ENCODE results near the gene TXNIP. TPM values are rescaled to one million over a fixed set of nuclear protein-coding genes. Genes with fewer than 3 reads are reported as not detected.
A peak's percentile ranks its signal among the peaks of the same experiment; 100 is the strongest.

The TXNIP gene
- total and polyA plus RNA-seq, 7 donors: 326 to 4,609 (median 1,623) TPM

- Histone ChIP-seq H3K27me3 (no peaks in the 10 kb centered on the region), H3K27ac (peak overlapping the region; percentile 92 to 96 (median 94)), H3K4me3 (peak overlapping the region; percentile 21 to 35 (median 32)), H3K9me3 (no peaks in the 10 kb centered on the region), H3K4me1 (peaks cover 0 to 68% (median 67%) of the 10 kb centered on the region in 4 donors), H3K36me3 (peaks cover 0 to 5% (median 0%) of the 10 kb centered on the region in 4 donors)
- intact Hi-C loops (cut with DNase I): no loop called here
- 4 to 11% methylated on average over 9 of the region's 9 CpGs for WGBS, 2 donors
- TF ChIP-seq POLR2AphosphoS5 (IDR thresholded peaks at IDR 0.05): peak; percentile 86 to 98 (median 88)
- peak in 2 of 4 donors; percentile 71 to 82 for TF ChIP-seq EP300 (IDR thresholded peaks at IDR 0.05)
- TF ChIP-seq POLR2A (IDR thresholded peaks at IDR 0.05): peak in 1 of 2 donors; percentile 57
- TF ChIP-seq CTCF (IDR thresholded peaks at IDR 0.05): peak in 2 of 4 experiments; percentile 19 to 31
- peak; percentile 98 for DNase-seq
Observed at GRCh38 chr1:145978854-145979745, 17.3 kb downstream of the TXNIP start.

- no peak for DNase-seq
- Histone ChIP-seq H3K36me3 (peaks cover 0 to 5% (median 0%) of the 10 kb centered on the region in 4 donors), H3K4me1 (peaks cover 0 to 61% (median 60%) of the 10 kb centered on the region in 4 donors), H3K4me3 (peak overlapping the region; percentile 21 to 35 (median 32)), H3K9me3 (no peaks in the 10 kb centered on the region), H3K27me3 (no peaks in the 10 kb centered on the region), H3K27ac (peak overlapping the region; percentile 92 to 96 (median 94))
- intact Hi-C loops (cut with DNase I): no loop called here
- TF ChIP-seq EP300 (IDR thresholded peaks at IDR 0.05) (no peak), POLR2AphosphoS5 (IDR thresholded peaks at IDR 0.05) (no peak), CTCF (IDR thresholded peaks at IDR 0.05) (no peak), POLR2A (IDR thresholded peaks at IDR 0.05) (no peak)
Observed at GRCh38 chr1:145978471-145978853, 17.9 kb downstream of the TXNIP start.

GRCh38 chr1:145977486-145978470 lies 18.6 kb downstream of the TXNIP start:
- TF ChIP-seq EP300 (IDR thresholded peaks at IDR 0.05): no peak
- TF ChIP-seq POLR2AphosphoS5 (IDR thresholded peaks at IDR 0.05): peak in 3 of 4 donors; percentile 51 to 57 (median 55)
- TF ChIP-seq CTCF (IDR thresholded peaks at IDR 0.05): peak in 3 of 4 experiments; percentile 83 to 92 (median 86)
- H3K36me3 ChIP-seq: peaks cover 0 to 5% (median 0%) of the 10 kb centered on the region in 4 donors
- WGBS, 2 donors: 19 to 23% methylated on average over 9 of the region's 9 CpGs
- intact Hi-C loops (cut with DNase I): loop anchor here (1.0 kb wide), 2 partner anchors 30 to 36 kb away; no protein-coding TSS in a partner anchor
- DNase-seq: peak; percentile 94
- no peaks in the 10 kb centered on the region for H3K9me3 ChIP-seq
- peak overlapping the region in 2 of 4 donors; percentile 0 to 8 for H3K4me3 ChIP-seq
- peaks cover 0 to 54% (median 54%) of the 10 kb centered on the region in 4 donors for H3K4me1 ChIP-seq
- H3K27me3 ChIP-seq: no peaks in the 10 kb centered on the region
- peak overlapping the region; percentile 92 to 96 (median 94) for H3K27ac ChIP-seq

- Histone ChIP-seq H3K4me1 (peaks cover 0 to 47% (median 46%) of the 10 kb centered on the region in 4 donors), H3K4me3 (no peak overlapping the region), H3K27ac (peak overlapping the region; percentile 92 to 96 (median 94)), H3K36me3 (peaks cover 0 to 5% (median 0%) of the 10 kb centered on the region in 4 donors), H3K27me3 (no peaks in the 10 kb centered on the region), H3K9me3 (no peaks in the 10 kb centered on the region)
- WGBS, 2 donors: 79 to 87% methylated on average over 5 of the region's 5 CpGs
- intact Hi-C loops (cut with DNase I): loop anchor here (1.0 kb wide), 2 partner anchors 30 to 36 kb away; no protein-coding TSS in a partner anchor
- TF ChIP-seq CTCF (IDR thresholded peaks at IDR 0.05) (no peak), POLR2AphosphoS5 (IDR thresholded peaks at IDR 0.05) (no peak), POLR2A (IDR thresholded peaks at IDR 0.05) (no peak), EP300 (IDR thresholded peaks at IDR 0.05) (no peak)
- no peak for DNase-seq
Observed at GRCh38 chr1:145977016-145977415, 19.4 kb downstream of the TXNIP start.
